RPMI8226 (cell line): ENCODE measurements around the gene RASAL1.
A peak's percentile ranks its signal among the peaks of the same experiment; 100 is the strongest.

Source experiments
- DNase-seq: peaks from one replicate; pipeline ENCODE4 v3.0.0-alpha.2; 2015

Gene RASAL1

GRCh38 chr12:113095405-113095804, 40.2 kb downstream of the RASAL1 start:
- no peak for DNase-seq

DNA sequence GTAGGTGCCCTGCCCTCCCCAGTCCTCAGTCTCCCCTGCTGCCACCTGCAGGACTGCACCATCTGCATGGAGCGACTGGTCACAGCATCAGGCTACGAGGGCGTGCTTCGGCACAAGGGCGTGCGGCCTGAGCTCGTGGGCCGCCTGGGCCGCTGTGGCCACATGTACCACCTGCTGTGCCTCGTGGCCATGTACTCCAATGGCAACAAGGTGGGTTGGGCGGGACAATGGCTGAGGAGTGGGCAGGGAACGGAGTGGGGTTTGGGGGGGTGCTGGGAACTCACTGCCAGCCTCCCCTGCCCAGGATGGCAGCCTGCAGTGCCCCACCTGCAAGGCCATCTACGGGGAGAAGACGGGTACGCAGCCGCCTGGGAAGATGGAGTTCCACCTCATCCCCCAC, 40.8 kb downstream of the RASAL1 start:
- DNase-seq = no peak

- DNase-seq = no peak
Observed at GRCh38 chr12:113093409-113094101, 42.0 kb downstream of the RASAL1 start.

- DNase-seq = peak; percentile 70
Observed at GRCh38 chr12:113092607-113093408, 42.8 kb downstream of the RASAL1 start.

- no peak for DNase-seq
Observed at GRCh38 chr12:113091506-113091905, 44.1 kb downstream of the RASAL1 start.

GRCh38 chr12:113090740-113091139, 44.8 kb downstream of the RASAL1 start:
- DNase-seq = no peak

GRCh38 chr12:113089839-113090238, 45.7 kb downstream of the RASAL1 start:
- DNase-seq = no peak

GRCh38 chr12:113088971-113089756, 46.4 kb downstream of the RASAL1 start:
- no peak for DNase-seq

DNA sequence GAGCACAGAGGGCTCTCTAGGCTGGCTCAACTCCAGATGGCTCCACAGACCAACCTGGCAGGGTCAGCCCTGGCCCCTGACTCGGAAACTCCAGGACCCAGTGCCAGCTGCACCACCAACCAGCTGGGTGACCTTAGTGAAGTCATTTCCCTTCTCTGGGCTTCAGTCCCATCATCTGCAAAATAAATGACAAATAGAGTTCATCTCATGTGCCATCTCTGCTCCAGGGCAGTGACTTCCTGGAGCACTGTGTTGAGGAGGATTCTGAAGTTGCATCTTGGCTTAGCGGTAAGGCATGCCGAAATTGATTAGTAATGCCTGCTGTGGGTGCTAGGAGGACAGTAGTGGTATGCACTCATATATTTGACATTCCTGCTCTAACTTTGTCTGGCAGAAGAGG, 47.5 kb downstream of the RASAL1 start:
- DNase-seq = peak; percentile 58

DNA sequence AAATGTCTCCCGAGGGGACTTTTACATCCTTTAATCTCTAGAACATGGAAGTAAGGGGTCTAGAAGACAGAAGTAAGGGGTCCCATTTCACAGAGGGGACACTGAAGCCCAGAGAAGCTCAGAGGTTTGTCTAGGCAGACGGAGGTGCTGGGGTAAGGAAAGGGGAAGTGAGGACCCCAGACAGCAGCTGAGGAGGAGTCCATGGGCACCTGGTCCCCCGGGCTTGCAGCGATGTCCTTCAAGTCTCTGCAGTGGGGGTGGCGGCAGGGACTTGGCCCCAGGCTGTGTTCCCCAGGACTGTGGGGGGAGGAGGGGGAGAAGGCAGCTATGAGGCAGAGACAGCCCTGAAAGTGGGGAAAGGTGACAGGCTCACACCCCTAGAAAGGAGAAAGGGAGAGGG, 48.4 kb downstream of the RASAL1 start:
- DNase-seq = peak; percentile 38

- peak; percentile 70 for DNase-seq
Observed at GRCh38 chr12:113086249-113087164, 49.1 kb downstream of the RASAL1 start.

- DNase-seq = no peak
Observed at GRCh38 chr12:113083863-113084435, 51.6 kb downstream of the RASAL1 start.

GRCh38 chr12:113082486-113083148, 52.9 kb downstream of the RASAL1 start:
- DNase-seq = no peak

DNA sequence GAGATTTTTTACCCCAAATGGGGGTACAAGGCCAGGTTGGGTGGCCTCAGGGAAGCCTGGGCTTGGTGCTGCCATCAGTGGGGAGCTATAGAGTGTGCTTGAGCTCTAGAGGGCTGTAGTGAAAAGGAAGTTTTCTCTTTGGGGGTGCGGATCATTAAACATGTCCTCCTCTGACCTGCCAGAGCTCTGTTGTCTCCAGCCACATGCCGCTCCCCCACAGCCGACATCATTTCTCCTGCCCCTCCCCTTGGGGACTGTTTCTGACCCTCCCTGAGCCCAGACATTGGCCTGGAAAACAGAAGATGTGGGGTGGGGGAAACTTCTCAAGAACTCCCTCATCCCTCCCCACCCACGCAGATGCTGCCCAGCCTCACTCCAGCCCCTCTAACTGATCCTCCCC, 53.7 kb downstream of the RASAL1 start:
- DNase-seq = no peak

DNA sequence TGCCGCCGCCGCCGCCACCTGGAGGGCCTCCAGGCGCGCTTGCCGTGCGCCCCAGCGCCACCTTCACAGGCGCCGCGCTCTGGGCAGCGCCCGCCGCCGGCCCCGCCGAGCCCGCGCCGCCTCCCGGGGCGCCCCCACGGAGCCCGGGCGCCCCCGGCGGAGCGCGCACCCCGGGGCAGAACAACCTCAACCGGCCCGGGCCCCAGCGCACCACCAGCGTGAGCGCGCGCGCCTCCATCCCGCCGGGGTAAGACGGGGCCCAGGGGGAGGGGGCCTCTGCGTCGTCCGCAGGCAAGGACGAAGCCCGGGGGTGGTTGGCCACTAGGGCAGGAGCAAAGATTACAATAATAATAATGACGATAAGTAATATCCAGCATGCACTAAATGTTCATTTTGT, 57.7 kb downstream of the RASAL1 start:
- DNase-seq = no peak

- no peak for DNase-seq
Observed at GRCh38 chr12:113077057-113077858, 58.3 kb downstream of the RASAL1 start.

- peak; percentile 62 for DNase-seq
Observed at GRCh38 chr12:113075137-113075683, 60.4 kb downstream of the RASAL1 start.

DNA sequence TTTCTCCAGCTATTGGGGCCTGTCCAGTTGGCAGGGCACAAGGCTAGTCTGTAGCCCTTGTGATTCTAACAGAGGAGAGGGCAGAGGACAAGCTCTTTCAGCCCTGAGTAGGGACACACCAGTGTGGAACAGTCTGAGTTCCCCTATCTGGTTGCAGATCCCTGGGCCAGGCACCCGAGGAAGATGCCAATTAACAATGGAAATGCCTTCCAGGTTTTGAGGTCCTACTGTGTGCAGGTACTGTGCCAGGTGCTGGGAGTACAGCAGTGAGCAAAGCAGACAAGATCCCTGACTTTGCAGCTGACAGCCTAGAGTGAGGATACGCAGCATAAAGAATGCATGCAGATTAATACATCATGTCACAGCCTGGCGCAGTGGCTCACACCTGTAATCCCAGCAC, 62.0 kb downstream of the RASAL1 start:
- no peak for DNase-seq

DNA sequence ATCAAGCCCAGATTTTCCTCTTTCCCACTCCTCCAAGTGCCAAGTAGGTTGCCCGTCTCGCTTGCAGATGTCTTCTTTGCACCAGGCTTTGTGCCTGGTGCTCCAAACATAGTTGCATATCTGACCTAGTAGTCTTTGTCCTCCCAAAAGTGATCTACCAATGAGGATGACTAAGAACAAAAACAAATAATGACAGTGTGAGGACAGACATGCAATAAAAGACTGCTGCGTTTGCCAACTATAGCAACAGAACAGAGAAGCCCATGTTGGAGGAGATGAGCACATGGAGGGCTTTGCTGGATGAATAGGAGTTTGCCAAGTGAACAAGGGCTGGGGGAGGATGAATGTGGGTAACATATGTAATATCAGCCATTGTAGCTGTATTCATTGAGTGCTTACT, 63.4 kb downstream of the RASAL1 start:
- no peak for DNase-seq
